ENCODE measurements around the gene CPSF3.
"Not testable (repeated sequence)": the region's sequence is repeated elsewhere in the genome, so short reads cannot be mapped to it uniquely, and the experiment has no call there.

The CPSF3 gene

DNA sequence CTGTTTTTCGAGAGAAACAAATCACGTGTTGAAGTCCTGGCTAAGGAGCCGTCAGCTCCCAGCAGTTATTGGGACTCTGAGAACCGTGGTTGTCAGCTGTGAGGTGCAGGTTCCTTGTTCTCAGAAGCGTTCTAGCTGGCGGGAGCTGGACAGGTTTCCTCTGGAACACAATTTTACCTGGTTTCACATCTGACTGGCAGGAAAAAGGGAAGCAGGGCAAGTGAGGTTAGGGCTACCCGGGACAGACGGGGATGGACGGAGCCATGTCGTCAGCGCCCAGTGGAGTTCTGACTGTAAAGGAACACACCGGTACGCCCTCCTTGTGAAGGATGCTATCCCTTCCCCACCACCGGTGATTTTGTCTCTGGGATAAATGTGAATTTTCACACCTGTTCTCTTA is 26.3 kb upstream of the CPSF3 start:
- DNase-seq = no peak

DNA sequence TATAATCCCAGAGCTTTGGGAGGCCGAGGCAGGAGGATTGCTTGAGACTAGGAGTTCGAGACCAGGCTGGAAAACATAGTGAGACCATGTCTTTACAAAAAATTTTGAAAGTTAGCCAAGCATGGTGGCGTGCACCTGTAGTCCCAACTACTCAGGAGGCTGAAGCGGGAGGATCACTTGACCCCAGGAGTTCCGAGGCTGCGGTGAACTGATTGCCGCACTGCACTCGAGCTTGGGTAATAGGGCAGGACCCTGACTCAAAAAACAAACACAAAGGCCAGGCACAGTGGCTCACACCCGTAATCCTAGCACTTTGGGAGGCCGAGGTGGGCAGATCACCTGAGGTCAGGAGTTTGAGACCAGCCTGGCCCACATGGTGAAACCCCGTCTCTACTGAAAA is 25.2 kb upstream of the CPSF3 start:
- DNase-seq = not testable (repeated sequence)

- DNase-seq = no peak
These were observed 24.3 kb upstream of the CPSF3 start for GRCh38 chr2:9398881-9399780.

- DNase-seq = no peak
These were observed 23.0 kb upstream of the CPSF3 start for GRCh38 chr2:9400268-9401058.

GRCh38 chr2:9401059-9401547 is 22.4 kb upstream of the CPSF3 start:
- no peak for DNase-seq

- no peak for DNase-seq
These were observed 21.6 kb upstream of the CPSF3 start for GRCh38 chr2:9401646-9402371.

- no peak for DNase-seq
These were observed 19.5 kb upstream of the CPSF3 start for GRCh38 chr2:9403924-9404323.

GRCh38 chr2:9404451-9404850 is 19.0 kb upstream of the CPSF3 start:
- DNase-seq = no peak

DNA sequence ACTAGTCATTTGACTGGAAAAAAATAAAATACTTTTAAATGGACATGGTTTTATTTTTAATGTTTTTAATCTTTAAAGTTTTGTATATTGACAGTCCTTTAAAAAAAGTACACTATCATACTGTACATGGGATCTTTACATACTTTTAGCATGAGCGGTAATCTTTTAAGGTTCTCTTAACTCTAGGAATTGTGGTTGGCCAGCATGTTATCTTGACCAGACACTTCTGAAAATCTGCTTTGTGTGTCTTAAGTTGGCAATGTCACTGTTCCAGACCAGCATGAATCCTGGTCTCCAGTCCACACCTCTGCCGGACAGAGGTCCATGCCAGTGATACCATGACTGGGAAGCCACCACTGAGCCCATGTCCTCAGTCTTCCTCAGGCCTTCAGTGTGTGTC is 17.8 kb upstream of the CPSF3 start:
- no peak for DNase-seq

- no peak for DNase-seq
These were observed 16.7 kb upstream of the CPSF3 start for GRCh38 chr2:9406529-9407362.

- DNase-seq = no peak
These were observed 16.1 kb upstream of the CPSF3 start for GRCh38 chr2:9407363-9407811.

DNA sequence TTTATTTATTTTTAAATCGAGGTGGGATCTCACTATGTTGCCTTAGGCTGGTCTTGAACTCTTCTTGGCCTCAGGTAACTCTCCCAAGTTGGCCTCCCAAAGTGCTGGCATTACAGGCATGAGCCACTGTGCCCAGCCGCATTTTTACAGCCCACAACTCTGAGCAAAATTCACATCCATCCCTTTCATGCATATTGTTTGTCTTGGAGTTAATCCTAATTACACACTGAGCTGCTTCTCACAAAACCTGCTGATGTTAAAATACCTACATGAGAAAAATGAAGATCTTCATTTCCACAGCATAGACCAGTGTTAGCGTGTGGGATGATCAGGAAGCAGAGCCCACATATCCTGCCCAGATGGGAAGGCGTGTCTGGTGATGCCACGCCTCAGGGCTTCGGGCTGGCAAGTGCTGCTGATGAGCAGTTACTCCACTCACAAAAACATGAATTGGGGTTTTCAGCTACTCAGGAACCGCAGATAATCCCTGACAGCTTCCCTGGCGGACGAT is 14.8 kb upstream of the CPSF3 start:
- DNase-seq = no peak

DNA sequence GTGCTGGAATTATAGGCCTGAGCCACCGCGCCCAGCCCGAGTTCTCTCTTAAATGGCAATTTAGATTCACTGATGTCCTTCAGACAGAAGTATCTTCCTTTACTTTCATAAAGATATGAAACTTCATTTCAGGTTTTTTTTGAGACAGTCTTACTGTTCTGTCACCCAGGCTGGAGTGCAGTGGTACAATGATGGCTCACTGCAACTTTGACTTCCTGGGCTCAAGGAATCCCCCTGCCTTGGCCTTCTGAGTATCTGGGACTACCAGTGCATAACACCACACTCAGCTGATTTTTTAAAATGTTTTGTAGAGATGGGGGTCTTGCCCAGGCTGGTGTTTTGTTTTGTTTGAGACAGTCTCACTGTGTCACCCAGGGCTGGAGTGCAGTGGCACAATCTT is 13.3 kb upstream of the CPSF3 start:
- no peak for DNase-seq

- no peak for DNase-seq
These were observed 10.7 kb upstream of the CPSF3 start for GRCh38 chr2:9412781-9413180.

GRCh38 chr2:9415516-9416169 is 7.8 kb upstream of the CPSF3 start:
- no peak for DNase-seq

DNA sequence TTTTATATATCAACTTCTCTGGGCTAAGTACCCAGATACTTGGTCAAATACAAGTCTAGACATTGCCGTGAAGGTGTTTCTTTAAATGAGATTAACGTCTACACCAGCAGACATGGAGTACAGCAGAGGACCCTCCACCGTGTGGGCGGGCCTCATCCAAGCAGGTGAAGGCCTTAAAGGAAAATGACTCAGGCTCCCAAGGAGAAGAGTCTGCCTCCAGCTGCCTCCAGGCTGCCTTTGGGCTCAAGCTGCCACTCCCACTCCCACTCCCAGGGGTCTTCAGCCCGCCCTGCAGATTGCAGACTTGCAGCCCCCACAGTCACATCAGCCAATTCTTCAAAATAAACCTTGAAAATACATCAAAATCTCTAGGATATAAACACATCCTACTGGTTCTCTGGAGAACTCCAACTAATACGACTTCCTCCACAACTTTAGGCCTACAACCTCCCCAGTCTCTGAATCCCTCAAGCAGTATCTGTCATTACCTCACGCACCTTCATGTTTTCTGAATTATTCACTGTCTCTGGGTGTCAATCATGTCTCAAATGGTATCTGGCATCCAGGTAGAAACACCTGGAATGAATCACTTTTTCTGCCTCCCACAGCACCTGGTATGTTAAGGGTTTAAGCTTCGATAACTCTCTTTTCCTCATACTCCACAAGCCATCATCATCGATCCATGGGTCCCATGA is 7.0 kb upstream of the CPSF3 start:
- no peak for DNase-seq

GRCh38 chr2:9416962-9417316 is 6.5 kb upstream of the CPSF3 start:
- no peak for DNase-seq

DNA sequence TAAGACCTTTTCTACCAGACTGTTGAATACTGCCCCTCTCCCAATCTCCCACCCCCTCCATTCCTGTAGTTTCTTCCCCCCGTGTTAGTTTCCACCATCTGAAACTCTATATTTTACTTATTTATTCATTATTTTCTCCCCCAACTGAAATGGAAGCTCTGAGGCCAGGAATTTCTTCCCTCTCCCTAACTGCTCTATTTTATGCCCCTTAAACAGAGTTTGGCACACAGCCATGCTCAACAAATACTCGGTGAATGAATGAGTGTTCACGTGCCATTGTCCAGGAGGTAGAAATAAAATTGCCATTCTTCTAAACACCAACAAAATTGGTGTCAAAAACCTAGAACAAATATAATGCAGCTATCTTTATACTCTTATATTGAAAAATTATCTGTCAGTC is 5.7 kb upstream of the CPSF3 start:
- no peak for DNase-seq

GRCh38 chr2:9418746-9419145 is 4.7 kb upstream of the CPSF3 start:
- no peak for DNase-seq

- DNase-seq = no peak
These were observed 3.9 kb upstream of the CPSF3 start for GRCh38 chr2:9419541-9419940.

GRCh38 chr2:9420495-9420894 is 3.0 kb upstream of the CPSF3 start:
- DNase-seq = no peak
